ENCODE results near the gene RNF5.

Gene RNF5

DNA sequence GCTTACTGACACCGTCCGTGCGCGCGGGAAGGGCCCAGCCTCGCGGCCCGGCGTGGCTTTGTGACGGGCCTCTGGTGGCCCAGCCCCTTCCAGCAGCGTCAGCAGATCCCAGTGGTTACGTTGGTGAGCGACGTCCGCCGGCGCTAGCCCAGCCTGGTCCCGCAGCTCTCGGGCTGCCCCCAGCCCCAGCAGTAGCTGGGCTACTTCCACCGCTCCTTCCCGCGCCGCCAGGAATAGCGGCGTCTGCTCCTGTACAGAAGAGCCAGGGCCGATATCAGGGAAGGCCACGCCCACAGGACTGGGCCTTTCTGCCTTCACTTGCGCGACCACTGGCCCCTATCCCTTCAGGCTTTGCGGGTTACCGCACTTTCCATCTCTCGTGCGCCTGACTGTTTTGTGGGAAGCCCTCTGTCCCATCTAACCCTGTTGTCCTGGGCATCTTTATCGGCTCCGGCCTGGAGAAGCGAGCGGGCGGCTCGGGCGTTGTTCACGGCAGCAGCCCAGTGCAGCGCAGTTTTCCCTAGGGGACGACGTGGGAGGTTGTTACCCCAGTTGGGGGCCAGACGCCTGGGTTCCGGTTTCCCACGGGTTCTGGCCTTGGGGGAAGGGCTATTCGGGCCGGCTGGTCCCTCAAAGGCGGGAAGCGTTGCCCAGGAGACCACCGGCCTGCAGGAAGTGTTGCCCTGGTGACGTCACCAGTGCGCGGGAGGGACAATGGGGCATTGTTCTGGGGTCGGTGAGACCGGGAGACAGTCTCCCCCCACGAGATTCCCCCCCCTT lies 17.9 kb downstream of the RNF5 start (continued):
- TF ChIP-seq, protein P1, sequence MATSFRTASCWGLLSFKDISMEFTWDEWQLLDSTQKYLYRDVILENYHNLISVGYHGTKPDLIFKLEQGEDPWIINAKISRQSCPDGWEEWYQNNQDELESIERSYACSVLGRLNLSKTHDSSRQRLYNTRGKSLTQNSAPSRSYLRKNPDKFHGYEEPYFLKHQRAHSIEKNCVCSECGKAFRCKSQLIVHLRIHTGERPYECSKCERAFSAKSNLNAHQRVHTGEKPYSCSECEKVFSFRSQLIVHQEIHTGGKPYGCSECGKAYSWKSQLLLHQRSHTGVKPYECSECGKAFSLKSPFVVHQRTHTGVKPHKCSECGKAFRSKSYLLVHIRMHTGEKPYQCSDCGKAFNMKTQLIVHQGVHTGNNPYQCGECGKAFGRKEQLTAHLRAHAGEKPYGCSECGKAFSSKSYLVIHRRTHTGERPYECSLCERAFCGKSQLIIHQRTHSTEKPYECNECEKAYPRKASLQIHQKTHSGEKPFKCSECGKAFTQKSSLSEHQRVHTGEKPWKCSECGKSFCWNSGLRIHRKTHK (tag by site-specific recombination; IDR thresholded peaks at IDR 0.05): no peak
- TF ChIP-seq ZNF335 (tag by site-specific recombination; conservative IDR thresholded peaks at IDR 0.05) (peak; percentile 98), ZFP41 (tag by site-specific recombination; IDR thresholded peaks at IDR 0.05; ENCODE audit: borderline replicate concordance) (no peak), ZNF549 (tag by site-specific recombination; IDR thresholded peaks at IDR 0.05) (no peak), ZNF366 (tag by site-specific recombination; conservative IDR thresholded peaks at IDR 0.05) (no peak; the same call in 1 of the 2 replicates), HOXC10 (CRISPR knock-in tag; IDR thresholded peaks at IDR 0.05) (peak; percentile 64; the same call in 1 of the 2 replicates), ZNF548 (tag by site-specific recombination; IDR thresholded peaks at IDR 0.05) (no peak), OSR2 (tag by site-specific recombination; IDR thresholded peaks at IDR 0.05) (peak; percentile 90), HOXD13 (CRISPR knock-in tag; IDR thresholded peaks at IDR 0.05; ENCODE audit: borderline replicate concordance) (no peak), ZNF423 (tag by site-specific recombination; IDR thresholded peaks at IDR 0.05) (peak; percentile 90), ZNF211 (tag by site-specific recombination; IDR thresholded peaks at IDR 0.05; ENCODE audit: low read depth) (no peak), ZNF600 (tag by site-specific recombination; IDR thresholded peaks at IDR 0.05) (no peak), ZNF555 (tag by site-specific recombination; conservative IDR thresholded peaks at IDR 0.05) (no peak), SP7 (tag by site-specific recombination; IDR thresholded peaks at IDR 0.05) (peak; percentile 58), ZNF623 (tag by site-specific recombination; IDR thresholded peaks at IDR 0.05) (0 out of 2 replicates have a peak, but pooled peaks have one; percentile 5), ZNF184 (tag by site-specific recombination; IDR thresholded peaks at IDR 0.05) (no peak), ZNF10 (tag by site-specific recombination; IDR thresholded peaks at IDR 0.05) (no peak), SCRT1 (tag by site-specific recombination; IDR thresholded peaks at IDR 0.05; ENCODE audit: borderline replicate concordance) (no peak), ZNF202 (tag by site-specific recombination; IDR thresholded peaks at IDR 0.05; ENCODE audit: borderline replicate concordance) (no peak), ZBTB20 (tag by site-specific recombination; IDR thresholded peaks at IDR 0.05) (peak; percentile 50; the same call in 1 of the 2 replicates), ZBTB7A (tag by site-specific recombination; IDR thresholded peaks at IDR 0.05; ENCODE audit: low read depth) (peak; percentile 69; the same call in 1 of the 2 replicates), ZNF324 (tag by site-specific recombination; IDR thresholded peaks at IDR 0.05) (peak; percentile 65), RBAK (tag by site-specific recombination; IDR thresholded peaks at IDR 0.05) (no peak), ZXDB (tag by site-specific recombination; IDR thresholded peaks at IDR 0.05) (peak; percentile 21; the same call in 1 of the 2 replicates), KLF16 (tag by site-specific recombination; IDR thresholded peaks at IDR 0.05) (no peak; the same call in 1 of the 2 replicates), ZNF837 (tag by site-specific recombination; IDR thresholded peaks at IDR 0.05) (no peak), ZNF777 (tag by site-specific recombination; IDR thresholded peaks at IDR 0.05; ENCODE audit: borderline replicate concordance) (no peak), ZEB2 (tag by site-specific recombination; IDR thresholded peaks at IDR 0.05) (peak; percentile 75), ZNF76 (tag by site-specific recombination; IDR thresholded peaks at IDR 0.05; ENCODE audit: borderline replicate concordance, low read depth) (peak; percentile 93), ZNF664 (tag by site-specific recombination; IDR thresholded peaks at IDR 0.05) (no peak), ZBTB1 (tag by site-specific recombination; IDR thresholded peaks at IDR 0.05) (no peak)
- TF ChIP-seq, protein P2, sequence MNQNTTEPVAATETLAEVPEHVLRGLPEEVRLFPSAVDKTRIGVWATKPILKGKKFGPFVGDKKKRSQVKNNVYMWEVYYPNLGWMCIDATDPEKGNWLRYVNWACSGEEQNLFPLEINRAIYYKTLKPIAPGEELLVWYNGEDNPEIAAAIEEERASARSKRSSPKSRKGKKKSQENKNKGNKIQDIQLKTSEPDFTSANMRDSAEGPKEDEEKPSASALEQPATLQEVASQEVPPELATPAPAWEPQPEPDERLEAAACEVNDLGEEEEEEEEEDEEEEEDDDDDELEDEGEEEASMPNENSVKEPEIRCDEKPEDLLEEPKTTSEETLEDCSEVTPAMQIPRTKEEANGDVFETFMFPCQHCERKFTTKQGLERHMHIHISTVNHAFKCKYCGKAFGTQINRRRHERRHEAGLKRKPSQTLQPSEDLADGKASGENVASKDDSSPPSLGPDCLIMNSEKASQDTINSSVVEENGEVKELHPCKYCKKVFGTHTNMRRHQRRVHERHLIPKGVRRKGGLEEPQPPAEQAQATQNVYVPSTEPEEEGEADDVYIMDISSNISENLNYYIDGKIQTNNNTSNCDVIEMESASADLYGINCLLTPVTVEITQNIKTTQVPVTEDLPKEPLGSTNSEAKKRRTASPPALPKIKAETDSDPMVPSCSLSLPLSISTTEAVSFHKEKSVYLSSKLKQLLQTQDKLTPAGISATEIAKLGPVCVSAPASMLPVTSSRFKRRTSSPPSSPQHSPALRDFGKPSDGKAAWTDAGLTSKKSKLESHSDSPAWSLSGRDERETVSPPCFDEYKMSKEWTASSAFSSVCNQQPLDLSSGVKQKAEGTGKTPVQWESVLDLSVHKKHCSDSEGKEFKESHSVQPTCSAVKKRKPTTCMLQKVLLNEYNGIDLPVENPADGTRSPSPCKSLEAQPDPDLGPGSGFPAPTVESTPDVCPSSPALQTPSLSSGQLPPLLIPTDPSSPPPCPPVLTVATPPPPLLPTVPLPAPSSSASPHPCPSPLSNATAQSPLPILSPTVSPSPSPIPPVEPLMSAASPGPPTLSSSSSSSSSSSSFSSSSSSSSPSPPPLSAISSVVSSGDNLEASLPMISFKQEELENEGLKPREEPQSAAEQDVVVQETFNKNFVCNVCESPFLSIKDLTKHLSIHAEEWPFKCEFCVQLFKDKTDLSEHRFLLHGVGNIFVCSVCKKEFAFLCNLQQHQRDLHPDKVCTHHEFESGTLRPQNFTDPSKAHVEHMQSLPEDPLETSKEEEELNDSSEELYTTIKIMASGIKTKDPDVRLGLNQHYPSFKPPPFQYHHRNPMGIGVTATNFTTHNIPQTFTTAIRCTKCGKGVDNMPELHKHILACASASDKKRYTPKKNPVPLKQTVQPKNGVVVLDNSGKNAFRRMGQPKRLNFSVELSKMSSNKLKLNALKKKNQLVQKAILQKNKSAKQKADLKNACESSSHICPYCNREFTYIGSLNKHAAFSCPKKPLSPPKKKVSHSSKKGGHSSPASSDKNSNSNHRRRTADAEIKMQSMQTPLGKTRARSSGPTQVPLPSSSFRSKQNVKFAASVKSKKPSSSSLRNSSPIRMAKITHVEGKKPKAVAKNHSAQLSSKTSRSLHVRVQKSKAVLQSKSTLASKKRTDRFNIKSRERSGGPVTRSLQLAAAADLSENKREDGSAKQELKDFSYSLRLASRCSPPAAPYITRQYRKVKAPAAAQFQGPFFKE (tag by site-specific recombination; IDR thresholded peaks at IDR 0.05; ENCODE audit: borderline replicate concordance): no peak
- TF ChIP-seq, protein P3, sequence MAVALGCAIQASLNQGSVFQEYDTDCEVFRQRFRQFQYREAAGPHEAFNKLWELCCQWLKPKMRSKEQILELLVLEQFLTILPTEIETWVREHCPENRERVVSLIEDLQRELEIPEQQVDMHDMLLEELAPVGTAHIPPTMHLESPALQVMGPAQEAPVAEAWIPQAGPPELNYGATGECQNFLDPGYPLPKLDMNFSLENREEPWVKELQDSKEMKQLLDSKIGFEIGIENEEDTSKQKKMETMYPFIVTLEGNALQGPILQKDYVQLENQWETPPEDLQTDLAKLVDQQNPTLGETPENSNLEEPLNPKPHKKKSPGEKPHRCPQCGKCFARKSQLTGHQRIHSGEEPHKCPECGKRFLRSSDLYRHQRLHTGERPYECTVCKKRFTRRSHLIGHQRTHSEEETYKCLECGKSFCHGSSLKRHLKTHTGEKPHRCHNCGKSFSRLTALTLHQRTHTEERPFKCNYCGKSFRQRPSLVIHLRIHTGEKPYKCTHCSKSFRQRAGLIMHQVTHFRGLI (tag by site-specific recombination; IDR thresholded peaks at IDR 0.05): peak; percentile 27; the same call in 1 of the 2 replicates

All from HEK293 (cell line).